Measurements from ENCODE around the gene PCDHA1.

The PCDHA1 gene

DNA sequence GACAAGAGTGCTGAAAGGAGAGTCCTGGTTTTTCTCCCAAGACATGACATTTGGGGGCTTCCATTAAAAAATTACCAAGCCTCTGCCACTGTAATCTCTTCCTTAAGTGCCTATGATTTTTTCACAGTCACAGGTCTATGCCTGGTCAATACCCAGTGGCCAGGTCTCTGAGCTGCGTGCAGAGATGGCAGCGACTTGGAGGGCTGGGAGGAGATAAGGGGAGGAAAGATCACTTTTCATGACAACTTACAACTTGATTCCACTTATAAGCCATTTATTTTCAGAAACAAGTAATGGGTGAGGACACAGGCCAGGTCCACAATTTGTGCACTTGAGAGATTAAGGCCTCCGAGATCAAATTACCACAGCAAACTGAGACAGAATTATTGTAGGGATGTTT lies 178.4 kb downstream of the PCDHA1 start:
- Mint-ChIP-seq H3K4me1 (peaks cover 21% of the 10 kb centered on the region), H3K27ac (no peak overlapping the region), H3K9me3 (no peaks in the 10 kb centered on the region), H3K27me3 (ENCODE audit: low read depth, poor library complexity) (peaks cover 50% of the 10 kb centered on the region), H3K36me3 (ENCODE audit: low read depth) (peaks cover 6% of the 10 kb centered on the region), H3K4me3 (peak overlapping the region; percentile 24)
- no peak for DNase-seq
- TF ChIP-seq, protein P1, sequence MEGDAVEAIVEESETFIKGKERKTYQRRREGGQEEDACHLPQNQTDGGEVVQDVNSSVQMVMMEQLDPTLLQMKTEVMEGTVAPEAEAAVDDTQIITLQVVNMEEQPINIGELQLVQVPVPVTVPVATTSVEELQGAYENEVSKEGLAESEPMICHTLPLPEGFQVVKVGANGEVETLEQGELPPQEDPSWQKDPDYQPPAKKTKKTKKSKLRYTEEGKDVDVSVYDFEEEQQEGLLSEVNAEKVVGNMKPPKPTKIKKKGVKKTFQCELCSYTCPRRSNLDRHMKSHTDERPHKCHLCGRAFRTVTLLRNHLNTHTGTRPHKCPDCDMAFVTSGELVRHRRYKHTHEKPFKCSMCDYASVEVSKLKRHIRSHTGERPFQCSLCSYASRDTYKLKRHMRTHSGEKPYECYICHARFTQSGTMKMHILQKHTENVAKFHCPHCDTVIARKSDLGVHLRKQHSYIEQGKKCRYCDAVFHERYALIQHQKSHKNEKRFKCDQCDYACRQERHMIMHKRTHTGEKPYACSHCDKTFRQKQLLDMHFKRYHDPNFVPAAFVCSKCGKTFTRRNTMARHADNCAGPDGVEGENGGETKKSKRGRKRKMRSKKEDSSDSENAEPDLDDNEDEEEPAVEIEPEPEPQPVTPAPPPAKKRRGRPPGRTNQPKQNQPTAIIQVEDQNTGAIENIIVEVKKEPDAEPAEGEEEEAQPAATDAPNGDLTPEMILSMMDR (IDR thresholded peaks at IDR 0.05): no peak

DNA sequence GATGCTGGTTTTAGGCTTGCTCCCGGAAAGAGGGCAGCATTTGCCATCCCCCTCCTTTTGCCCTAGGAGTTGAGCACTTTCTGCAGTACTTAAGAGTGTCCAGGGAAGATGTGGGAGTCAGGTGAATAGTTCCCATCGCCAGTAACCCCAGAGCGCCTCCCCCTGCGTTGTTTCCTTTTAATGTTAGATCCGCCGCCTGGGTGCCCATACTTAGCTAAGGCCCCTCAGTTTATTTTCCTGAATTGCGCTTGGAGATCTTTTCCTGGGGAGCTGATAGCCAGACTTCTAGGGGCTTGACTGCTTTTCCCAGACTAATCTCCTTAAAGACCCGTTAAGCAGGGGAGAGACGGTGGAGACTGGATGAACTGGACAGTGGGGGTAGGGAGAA lies 180.0 kb downstream of the PCDHA1 start:
- peaks cover 6% of the 10 kb centered on the region for H3K36me3 Mint-ChIP-seq (ENCODE audit: low read depth)
- TF ChIP-seq, protein P1 (IDR thresholded peaks at IDR 0.05): no peak
- H3K4me1 Mint-ChIP-seq: peaks cover 21% of the 10 kb centered on the region
- peak overlapping the region; percentile 84 for H3K4me3 Mint-ChIP-seq
- H3K27me3 Mint-ChIP-seq (ENCODE audit: low read depth, poor library complexity): peaks cover 50% of the 10 kb centered on the region
- H3K27ac Mint-ChIP-seq: no peak overlapping the region
- DNase-seq: no peak
- no peaks in the 10 kb centered on the region for H3K9me3 Mint-ChIP-seq

DNA sequence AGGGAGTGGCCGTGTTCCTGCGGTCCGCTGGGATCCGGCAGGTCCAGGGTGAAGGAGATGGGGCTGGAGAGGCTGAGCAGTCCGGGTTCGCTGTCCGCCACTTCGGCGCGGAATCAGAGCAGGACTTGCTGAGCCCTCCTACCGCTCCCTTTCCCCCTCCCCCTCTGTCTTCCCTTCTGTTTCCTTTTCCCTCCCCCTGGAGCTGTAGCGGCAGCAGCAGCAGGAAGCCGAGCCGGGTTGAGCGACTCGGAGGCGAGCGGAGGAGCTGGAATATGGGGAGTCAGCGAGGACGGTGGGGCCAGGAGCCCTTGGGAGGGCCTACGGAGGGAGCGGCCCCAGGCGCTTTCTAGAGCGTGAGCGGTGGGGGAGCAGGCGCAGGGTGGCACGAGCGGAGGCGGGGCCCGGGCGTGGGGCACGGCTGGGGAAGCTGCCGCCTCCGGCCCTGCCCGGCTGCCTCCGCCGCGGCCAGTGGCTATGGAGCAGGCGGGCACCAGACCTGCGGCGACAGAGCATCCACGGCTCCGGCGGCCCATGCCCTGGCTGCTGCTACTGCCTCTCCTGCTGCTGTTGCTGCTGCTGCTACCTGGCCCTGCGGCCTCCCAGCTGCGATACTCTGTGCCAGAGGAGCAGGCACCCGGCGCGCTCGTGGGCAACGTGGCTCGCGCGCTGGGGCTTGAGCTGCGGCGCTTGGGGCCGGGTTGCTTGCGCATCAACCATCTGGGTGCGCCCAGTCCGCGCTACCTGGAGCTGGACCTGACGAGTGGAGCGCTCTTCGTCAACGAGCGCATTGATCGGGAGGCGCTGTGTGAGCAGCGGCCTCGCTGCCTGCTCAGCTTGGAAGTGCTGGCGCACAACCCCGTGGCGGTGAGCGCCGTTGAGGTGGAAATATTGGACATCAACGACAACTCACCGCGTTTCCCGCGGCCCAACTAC lies 180.6 kb downstream of the PCDHA1 start, which contains the start of gene PCDHAC2:
TSS of gene PCDHAC2 (plus strand) at position 184 of the 933 bp plus-strand sequence. CDS start at position 475, 291 bp downstream.
- peaks cover 50% of the 10 kb centered on the region for H3K27me3 Mint-ChIP-seq (ENCODE audit: low read depth, poor library complexity)

DNA sequence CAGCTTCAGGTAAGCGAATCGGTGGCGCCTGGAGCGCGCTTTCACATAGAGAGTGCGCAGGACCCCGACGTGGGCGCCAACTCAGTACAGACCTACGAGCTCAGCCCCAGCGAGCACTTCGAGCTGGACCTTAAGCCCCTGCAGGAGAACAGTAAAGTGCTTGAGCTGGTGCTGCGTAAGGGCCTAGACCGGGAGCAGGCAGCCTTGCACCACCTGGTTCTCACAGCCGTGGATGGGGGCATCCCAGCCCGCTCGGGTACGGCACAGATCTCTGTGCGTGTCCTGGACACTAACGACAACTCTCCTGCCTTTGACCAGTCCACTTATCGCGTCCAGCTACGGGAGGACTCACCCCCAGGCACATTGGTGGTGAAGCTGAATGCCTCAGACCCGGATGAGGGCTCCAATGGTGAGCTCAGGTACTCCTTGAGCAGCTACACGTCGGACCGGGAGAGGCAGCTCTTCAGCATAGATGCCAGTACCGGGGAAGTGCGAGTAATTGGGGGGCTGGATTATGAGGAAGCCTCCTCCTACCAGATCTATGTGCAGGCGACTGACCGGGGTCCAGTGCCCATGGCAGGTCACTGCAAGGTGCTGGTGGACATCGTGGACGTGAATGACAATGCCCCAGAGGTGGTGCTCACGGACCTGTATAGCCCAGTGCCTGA lies 181.4 kb downstream of the PCDHA1 start:
- H3K27me3 Mint-ChIP-seq (ENCODE audit: low read depth, poor library complexity): peaks cover 50% of the 10 kb centered on the region
- H3K4me1 Mint-ChIP-seq: peaks cover 21% of the 10 kb centered on the region
- H3K4me3 Mint-ChIP-seq: peak overlapping the region; percentile 84
- no peak overlapping the region for H3K27ac Mint-ChIP-seq
- no peak for DNase-seq
- TF ChIP-seq, protein P1 (IDR thresholded peaks at IDR 0.05): no peak
- H3K9me3 Mint-ChIP-seq: no peaks in the 10 kb centered on the region
- peaks cover 6% of the 10 kb centered on the region for H3K36me3 Mint-ChIP-seq (ENCODE audit: low read depth)

More for the DNA sequence above, 180.6 kb downstream of the PCDHA1 start, which contains the start of gene PCDHAC2:
- no peak within 1 kb of the TSS for H3K27ac Mint-ChIP-seq
- peak within 1 kb of the TSS; percentile 84 for H3K4me3 Mint-ChIP-seq
- TF ChIP-seq, protein P1 (IDR thresholded peaks at IDR 0.05): no peak
- no peaks in the 10 kb centered on the region for H3K9me3 Mint-ChIP-seq
- H3K4me1 Mint-ChIP-seq: peaks cover 21% of the 10 kb centered on the region
- peak; percentile 65 for DNase-seq
- H3K36me3 Mint-ChIP-seq (ENCODE audit: low read depth): peaks cover 6% of the 10 kb centered on the region

DNA sequence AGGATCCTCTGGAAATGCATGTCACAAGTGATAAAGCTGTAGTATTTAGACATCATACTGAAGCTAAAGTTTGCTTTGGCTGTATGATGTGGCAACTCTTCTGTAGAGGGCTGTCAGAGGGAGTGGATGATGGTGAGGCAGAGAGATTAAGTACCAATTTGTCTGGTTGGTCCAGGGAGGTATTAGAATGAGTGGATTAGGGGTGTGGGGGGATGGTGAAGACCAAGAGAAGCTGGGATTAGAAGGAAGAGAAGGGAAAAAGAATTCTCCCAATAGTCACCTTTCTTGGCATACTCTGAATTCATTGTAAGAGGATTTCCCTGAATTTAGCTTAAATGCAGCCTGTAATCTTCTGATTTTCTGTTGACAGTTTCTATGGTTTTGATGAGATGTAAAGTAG lies 183.9 kb downstream of the PCDHA1 start:
- H3K27ac Mint-ChIP-seq: no peak overlapping the region
- H3K4me3 Mint-ChIP-seq: no peak overlapping the region
- TF ChIP-seq, protein P1 (IDR thresholded peaks at IDR 0.05): no peak
- H3K36me3 Mint-ChIP-seq (ENCODE audit: low read depth): peaks cover 6% of the 10 kb centered on the region
- DNase-seq: no peak
- peaks cover 13% of the 10 kb centered on the region for H3K4me1 Mint-ChIP-seq
- H3K9me3 Mint-ChIP-seq: no peaks in the 10 kb centered on the region
- H3K27me3 Mint-ChIP-seq (ENCODE audit: low read depth, poor library complexity): peaks cover 34% of the 10 kb centered on the region
